Measurements from ENCODE around the gene PTCH2.
"Not testable (repeated sequence)": the region's sequence is repeated elsewhere in the genome, so short reads cannot be mapped to it uniquely, and the experiment has no call there.

Gene PTCH2

GRCh38 chr1:44798481-44799365 lies 44.3 kb downstream of the PTCH2 start:
- no peak for TF ChIP-seq CTCF (conservative IDR thresholded peaks at IDR 0.05; ENCODE audit: low read depth, low read length)
- H3K4me3 ChIP-seq (ENCODE audit: low read length), result no peak overlapping the region
- no peak for DNase-seq (ENCODE audit: low read depth)

GRCh38 chr1:44797886-44798285 lies 45.2 kb downstream of the PTCH2 start:
- DNase-seq (ENCODE audit: low read depth); H3K4me3 ChIP-seq (ENCODE audit: low read length): not testable (repeated sequence)

- DNase-seq (ENCODE audit: low read depth), result no peak
- no peak overlapping the region for H3K4me3 ChIP-seq (ENCODE audit: low read length)
- no peak for TF ChIP-seq CTCF (conservative IDR thresholded peaks at IDR 0.05; ENCODE audit: low read depth, low read length)
Measured at GRCh38 chr1:44792736-44793502, 50.1 kb downstream of the PTCH2 start.

- no peak for DNase-seq (ENCODE audit: low read depth)
Measured at GRCh38 chr1:44790968-44791801, 51.9 kb downstream of the PTCH2 start.

GRCh38 chr1:44788120-44788860 lies 54.8 kb downstream of the PTCH2 start, which contains the start of gene BEST4:
Gene BEST4, minus strand, starts transcription at chr1:44788170. Its CDS starts 465 bp downstream, at chr1:44787705.
- no peak for DNase-seq (ENCODE audit: low read depth)
- no peak within 1 kb of the TSS for H3K4me3 ChIP-seq (ENCODE audit: low read length)
- no peak for TF ChIP-seq CTCF (conservative IDR thresholded peaks at IDR 0.05; ENCODE audit: low read depth, low read length)

More at GRCh38 chr1:44790968-44791801, 51.9 kb downstream of the PTCH2 start:
- no peak overlapping the region for H3K4me3 ChIP-seq (ENCODE audit: low read length)
- no peak for TF ChIP-seq CTCF (conservative IDR thresholded peaks at IDR 0.05; ENCODE audit: low read depth, low read length)

- no peak for DNase-seq (ENCODE audit: low read depth)
- no peak for TF ChIP-seq CTCF (conservative IDR thresholded peaks at IDR 0.05; ENCODE audit: low read depth, low read length)
- H3K4me3 ChIP-seq (ENCODE audit: low read length), result no peak overlapping the region
Measured at GRCh38 chr1:44787506-44787905, 55.5 kb downstream of the PTCH2 start.

All from retinal pigment epithelial cell (primary cell).